K562 (cell line): ENCODE measurements around the gene ASIC3. TPM values are rescaled to one million over a fixed set of nuclear protein-coding genes. Genes with fewer than 3 reads are reported as not detected.

Source experiments
- ETS2 ChIP-seq: IDR thresholded peaks from 2 replicates; pipeline ENCODE4 v1.6.1; 2016; ENCODE audit warnings: borderline replicate concordance, missing genetic modification characterization, mild to moderate bottlenecking, moderate library complexity, missing compliant biosample characterization; ENCODE audit not compliant: poor library complexity, severe bottlenecking
- HDAC2 ChIP-seq: fragments of 450-650 bp; IDR thresholded peaks from 2 replicates; pipeline ENCODE4 v1.6.1; 2016; ENCODE audit warnings: mild to moderate bottlenecking
- HMG20A ChIP-seq: fragments of 450-650 bp; formaldehyde crosslinking; conservative IDR thresholded peaks from 2 replicates; pipeline ENCODE4 v1.4.0; 2020; ENCODE audit warnings: mild to moderate bottlenecking, mixed read lengths
- HNRNPLL ChIP-seq: fragments of 200-400 bp; formaldehyde crosslinking; IDR thresholded peaks from 2 replicates; pipeline ENCODE4 v1.6.1; 2017; ENCODE audit warnings: low read length, low read depth, mild to moderate bottlenecking; ENCODE audit not compliant: poor library complexity, severe bottlenecking
- KAT2B ChIP-seq: IDR thresholded peaks from one replicate; pipeline ENCODE4 v1.6.1; 2012; ENCODE audit warnings: low read depth, mild to moderate bottlenecking, control low read depth, inconsistent platforms, low read length, moderate library complexity
- KAT8 ChIP-seq: fragments of 450-650 bp; IDR thresholded peaks from 2 replicates; pipeline ENCODE4 v1.6.1; 2016; ENCODE audit warnings: low read depth, mild to moderate bottlenecking
- NFE2 ChIP-seq: IDR thresholded peaks from 2 replicates; pipeline ENCODE4 v1.6.1; 2014; ENCODE audit warnings: antibody characterized with exemption, low read depth
- PKNOX1 ChIP-seq: fragments of 450-650 bp; IDR thresholded peaks from 2 replicates; pipeline ENCODE4 v1.6.1; 2016
- PPARD ChIP-seq: fragments of 250-450 bp; sonication (Bioruptor Pico); IDR thresholded peaks from 2 replicates; pipeline ENCODE4 v1.8.0; 2022; ENCODE audit warnings: inconsistent platforms, mild to moderate bottlenecking, moderate library complexity
- RBM14 ChIP-seq: fragments of 200-400 bp; formaldehyde crosslinking; IDR thresholded peaks from 2 replicates; pipeline ENCODE4 v1.6.1; 2018; ENCODE audit warnings: low read depth, mild to moderate bottlenecking, low read length, moderate library complexity, borderline replicate concordance; ENCODE audit not compliant: insufficient read depth
- RBM22 ChIP-seq: fragments of 200-400 bp; formaldehyde crosslinking; IDR thresholded peaks from 2 replicates; pipeline ENCODE4 v1.6.1; 2018; ENCODE audit warnings: low read length, low read depth; ENCODE audit not compliant: poor library complexity, severe bottlenecking
- RERE ChIP-seq: sonication (generic); formaldehyde crosslinking; IDR thresholded peaks from 2 replicates; pipeline ENCODE4 v1.8.0; 2023; ENCODE audit warnings: missing genetic modification reagents, mild to moderate bottlenecking, borderline replicate concordance
- RNF2 ChIP-seq: sonication (generic); IDR thresholded peaks from 2 replicates; pipeline ENCODE4 v1.6.1; 2016
- SMC3 ChIP-seq: conservative IDR thresholded peaks from 2 replicates; pipeline ENCODE4 v1.6.1; 2011; ENCODE audit warnings: low read depth, low read length, improper control_type of control experiment; ENCODE audit not compliant: insufficient read depth
- ZC3H11A ChIP-seq: IDR thresholded peaks from 2 replicates; pipeline ENCODE4 v1.6.1; 2012; ENCODE audit warnings: low read depth, low read length, improper control_type of control experiment
- ZC3H4 ChIP-seq: sonication (generic); formaldehyde crosslinking; IDR thresholded peaks from 2 replicates; pipeline ENCODE4 v1.9.0; 2021; ENCODE audit warnings: missing genetic modification reagents, borderline replicate concordance
- ZNF3 ChIP-seq: fragments of 250-450 bp; sonication (Bioruptor Pico); IDR thresholded peaks from 2 replicates; pipeline ENCODE4 v1.5.0; 2021; ENCODE audit warnings: mild to moderate bottlenecking, moderate library complexity
- ZNF408 ChIP-seq: fragments of 250-450 bp; sonication (Bioruptor Pico); IDR thresholded peaks from 2 replicates; pipeline ENCODE4 v1.4.0; 2020; ENCODE audit warnings: low read depth, mild to moderate bottlenecking, moderate library complexity
- ZNF695 ChIP-seq: fragments of 450-650 bp; formaldehyde crosslinking; IDR thresholded peaks from 2 replicates; pipeline ENCODE4 v1.4.0; 2020; ENCODE audit warnings: mild to moderate bottlenecking, moderate library complexity
- ZNF75A ChIP-seq: fragments of 450-650 bp; formaldehyde crosslinking; IDR thresholded peaks from 2 replicates; pipeline ENCODE4 v1.4.0; 2020; ENCODE audit warnings: mild to moderate bottlenecking
- polyA plus RNA-seq, 8 experiments: library from polyadenylated mRNA; depleted of rRNA in 4 of 8; stranded (reverse) in 5 of 8; unstranded in 3 of 8; fragments of >200 nt; fragmentation: Nextera tagmentation in 2 of 8; fragmentation: Illumina TruSeq in 1 of 8; extraction: Ambion mirVana in 2 of 8; extraction: Trizol in 1 of 8; gene quantifications; 2 replicates each; pipeline versions ENCODE4 v1.2.1 to v1.2.3, GENCODE V29; 2011 to 2014; ENCODE audit warnings: inconsistent platforms in 1 of 8, missing spikeins in 1 of 8
- total RNA-seq, 7 experiments: library from RNA; depleted of rRNA in 6 of 7; stranded (reverse); fragments of >200 nt in 6 of 7; fragmentation: Illumina TruSeq in 2 of 7; extraction: Trizol in 2 of 7; gene quantifications; 2 replicates each; pipeline versions ENCODE4 v1.2.1 to v1.2.3, GENCODE V29; 2011 to 2021; ENCODE audit warnings: low replicate concordance in 1 of 7
- TF ChIP-seq, protein P1 (sequence below): fragments of 250-450 bp; sonication (Bioruptor Pico); IDR thresholded peaks from 2 replicates; pipeline ENCODE4 v1.5.0; 2020; ENCODE audit warnings: mild to moderate bottlenecking

The ASIC3 gene
- total and polyA plus RNA-seq, 9 of the 15 experiments (the other 6 are each of a cell fraction or from before 2014, with no cell fraction given), result 0.11 to 5.0 (median 0.87) TPM

GRCh38 chr7:151008511-151009323, 39.6 kb upstream of the ASIC3 start (continued):
- TF ChIP-seq RERE (CRISPR knock-in tag), result peak; percentile 65; the same call in 1 of the 2 replicates
- 0 out of 2 replicates have a peak, but pooled peaks have one; percentile 86 for TF ChIP-seq RBM14
- TF ChIP-seq PPARD (CRISPR knock-in tag), result no peak
- TF ChIP-seq, protein P1, sequence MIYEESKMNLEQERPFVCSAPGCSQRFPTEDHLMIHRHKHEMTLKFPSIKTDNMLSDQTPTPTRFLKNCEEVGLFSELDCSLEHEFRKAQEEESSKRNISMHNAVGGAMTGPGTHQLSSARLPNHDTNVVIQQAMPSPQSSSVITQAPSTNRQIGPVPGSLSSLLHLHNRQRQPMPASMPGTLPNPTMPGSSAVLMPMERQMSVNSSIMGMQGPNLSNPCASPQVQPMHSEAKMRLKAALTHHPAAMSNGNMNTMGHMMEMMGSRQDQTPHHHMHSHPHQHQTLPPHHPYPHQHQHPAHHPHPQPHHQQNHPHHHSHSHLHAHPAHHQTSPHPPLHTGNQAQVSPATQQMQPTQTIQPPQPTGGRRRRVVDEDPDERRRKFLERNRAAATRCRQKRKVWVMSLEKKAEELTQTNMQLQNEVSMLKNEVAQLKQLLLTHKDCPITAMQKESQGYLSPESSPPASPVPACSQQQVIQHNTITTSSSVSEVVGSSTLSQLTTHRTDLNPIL (CRISPR knock-in tag), result no peak
- peak; percentile 84 for TF ChIP-seq RNF2
- peak; percentile 88 for TF ChIP-seq RBM22
- no peak for TF ChIP-seq KAT8
- TF ChIP-seq HMG20A (CRISPR knock-in tag), result no peak
- TF ChIP-seq ZNF75A, result peak; percentile 6; the same call in 1 of the 2 replicates
- TF ChIP-seq ETS2 (tag), result no peak
- no peak for TF ChIP-seq PKNOX1
- TF ChIP-seq NFE2, result peak; percentile 41; the same call in 1 of the 2 replicates
- no peak for TF ChIP-seq ZNF3
- TF ChIP-seq ZC3H4 (CRISPR knock-in tag), result no peak; the same call in 1 of the 2 replicates
- TF ChIP-seq ZNF408 (CRISPR knock-in tag), result no peak
- peak; percentile 99 for TF ChIP-seq HDAC2
- TF ChIP-seq ZNF695, result no peak; the same call in 1 of the 2 replicates
- TF ChIP-seq HNRNPLL, result no peak
- peak; percentile 69 for TF ChIP-seq KAT2B
- peak; percentile 89 for TF ChIP-seq SMC3
- TF ChIP-seq ZC3H11A, result no peak
